Measurements from ENCODE around the gene GLO1.

GLO1 gene

DNA sequence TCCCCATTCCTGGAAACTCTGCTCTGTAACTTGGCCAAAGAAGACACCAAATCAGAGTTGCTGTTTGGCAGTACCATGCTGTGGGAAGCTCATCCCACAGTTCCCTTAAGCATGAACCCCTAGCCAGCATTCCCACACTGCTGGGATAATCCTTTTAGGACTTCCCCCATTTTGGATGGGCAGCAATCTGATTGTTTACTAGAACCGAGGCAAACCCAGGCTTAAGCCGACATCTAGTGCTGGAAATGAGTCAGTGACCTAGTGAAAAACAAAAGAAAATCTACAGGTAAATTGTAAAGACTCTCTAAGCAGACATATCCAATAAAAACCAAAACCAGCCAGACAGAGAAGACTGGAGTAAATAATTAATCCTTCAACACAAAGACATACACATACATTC is 17.4 kb upstream of the GLO1 start:
- TF ChIP-seq GATA3 (IDR thresholded peaks at IDR 0.05; ENCODE audit: low read depth, low read length) (no peak), GATA2 (IDR thresholded peaks at IDR 0.05; ENCODE audit: low read depth, low read length) (no peak)

DNA sequence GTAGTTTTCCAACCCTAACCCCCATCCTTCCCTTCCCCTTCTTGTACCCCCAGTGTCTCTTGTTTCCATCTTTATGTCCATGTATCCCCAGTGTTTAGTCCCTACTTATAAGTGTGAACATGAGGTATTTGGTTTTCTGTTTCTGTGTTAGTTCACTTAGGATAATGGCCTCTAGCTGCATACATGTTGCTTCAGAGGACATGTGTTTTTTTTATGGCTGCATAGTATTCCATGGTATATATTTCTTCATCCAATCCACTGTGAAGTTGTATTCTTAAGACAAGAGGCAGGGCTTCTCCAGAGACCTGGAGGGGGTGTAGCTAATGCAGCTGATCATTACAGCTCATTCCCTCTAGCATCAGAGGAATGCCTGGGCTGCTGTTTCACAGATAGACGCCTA is 16.4 kb upstream of the GLO1 start:
- TF ChIP-seq GATA2 (IDR thresholded peaks at IDR 0.05; ENCODE audit: low read depth, low read length): no peak
- no peak for TF ChIP-seq GATA3 (IDR thresholded peaks at IDR 0.05; ENCODE audit: low read depth, low read length)

DNA sequence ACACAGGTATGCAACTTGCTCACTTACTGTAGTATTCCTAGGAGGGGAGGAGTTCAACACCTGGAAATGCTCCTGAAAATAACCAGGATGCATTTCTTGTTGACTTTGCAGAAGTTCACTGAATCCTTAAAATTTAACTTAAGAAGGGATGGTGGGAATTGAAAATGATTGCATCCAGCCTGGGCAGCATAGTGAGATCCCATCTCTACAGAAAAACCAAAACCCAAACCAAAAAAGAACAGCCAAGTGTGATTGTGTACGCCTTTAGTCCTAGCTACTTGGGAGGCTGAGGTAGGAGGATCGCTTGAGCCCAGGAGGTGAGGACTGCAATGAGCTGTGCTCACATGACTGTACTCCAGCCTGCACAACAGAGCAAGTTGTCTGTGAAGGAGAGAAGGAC is 13.9 kb upstream of the GLO1 start:
- TF ChIP-seq GATA3 (IDR thresholded peaks at IDR 0.05; ENCODE audit: low read depth, low read length): no peak
- no peak for TF ChIP-seq GATA2 (IDR thresholded peaks at IDR 0.05; ENCODE audit: low read depth, low read length)

DNA sequence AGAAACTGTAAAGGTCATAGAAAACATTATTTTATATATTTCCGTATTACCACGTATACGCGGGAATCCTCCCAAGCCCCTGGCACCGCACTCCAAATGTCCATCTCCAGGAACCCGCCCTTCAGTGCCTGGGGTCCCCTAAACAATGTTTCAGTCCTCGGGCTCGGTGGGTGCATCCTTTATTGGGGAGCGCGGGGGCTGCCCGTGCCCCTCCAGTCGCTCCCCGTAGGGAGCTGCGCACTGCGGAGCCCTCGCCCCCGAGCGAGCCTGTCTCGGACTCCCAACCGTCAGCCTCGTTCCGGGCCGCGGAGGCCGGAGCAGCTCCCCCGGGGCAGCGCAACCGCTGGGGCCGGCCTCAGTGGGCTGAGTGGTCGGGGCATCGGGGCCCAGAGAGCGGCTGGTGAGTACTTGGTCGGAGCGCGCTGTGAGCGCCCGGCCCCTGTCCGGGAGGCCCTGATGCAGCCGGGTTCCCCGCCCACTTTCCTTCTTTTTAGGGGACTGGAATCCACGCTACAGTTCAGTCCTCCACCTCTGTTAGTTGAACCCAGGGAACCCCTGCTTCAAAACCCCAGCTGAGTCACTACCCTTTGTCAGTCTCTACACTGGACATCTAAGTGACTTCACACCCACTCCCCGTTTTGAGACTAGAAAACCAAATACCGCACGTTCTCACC is 12.2 kb upstream of the GLO1 start, which contains the start of gene DNAH8:
Gene DNAH8 (plus strand): TSS at position 296 of the 674 bp plus-strand sequence. CDS start 7,499 bp downstream, outside the sequence.
- TF ChIP-seq GATA2 (IDR thresholded peaks at IDR 0.05; ENCODE audit: low read depth, low read length) (no peak), GATA3 (IDR thresholded peaks at IDR 0.05; ENCODE audit: low read depth, low read length) (no peak)

DNA sequence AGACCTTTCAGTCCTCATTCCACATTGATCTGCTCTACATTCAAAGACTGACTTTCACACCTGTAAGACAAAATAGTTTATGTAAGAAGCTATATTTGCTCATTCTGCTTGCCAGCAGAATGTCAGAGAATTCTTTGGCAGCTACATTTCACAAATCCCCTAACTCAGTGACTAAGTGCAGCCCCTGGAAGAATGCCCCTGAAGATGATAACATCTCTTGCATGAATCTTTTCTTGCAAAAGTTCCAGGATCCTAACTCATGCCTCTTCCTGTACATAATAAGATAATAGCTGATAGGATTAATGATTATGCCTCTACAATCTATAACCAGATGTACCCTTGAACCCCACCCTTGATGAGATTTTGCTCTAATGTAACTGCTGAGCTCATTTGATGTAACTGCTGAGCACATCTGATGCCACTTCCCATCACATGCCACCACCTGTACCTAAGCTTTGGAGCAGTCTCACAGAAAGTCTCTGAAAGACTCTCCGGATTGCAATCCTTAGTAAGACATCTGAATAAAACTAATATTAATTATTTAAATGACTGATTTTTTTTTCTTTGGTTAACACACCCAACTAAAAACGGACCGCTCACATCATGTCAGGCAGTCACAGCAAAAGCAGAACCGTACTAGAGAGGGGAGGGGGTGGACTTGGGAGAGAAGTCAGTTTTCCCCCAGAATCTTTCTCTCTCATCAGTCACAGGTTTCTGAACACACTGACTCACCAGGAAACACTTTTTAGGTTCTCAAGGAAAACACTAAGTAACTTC is 11.5 kb upstream of the GLO1 start:
- TF ChIP-seq GATA2 (IDR thresholded peaks at IDR 0.05; ENCODE audit: low read depth, low read length): peak; percentile 48; the same call in 1 of the 2 replicates
- no peak for TF ChIP-seq GATA3 (IDR thresholded peaks at IDR 0.05; ENCODE audit: low read depth, low read length)

DNA sequence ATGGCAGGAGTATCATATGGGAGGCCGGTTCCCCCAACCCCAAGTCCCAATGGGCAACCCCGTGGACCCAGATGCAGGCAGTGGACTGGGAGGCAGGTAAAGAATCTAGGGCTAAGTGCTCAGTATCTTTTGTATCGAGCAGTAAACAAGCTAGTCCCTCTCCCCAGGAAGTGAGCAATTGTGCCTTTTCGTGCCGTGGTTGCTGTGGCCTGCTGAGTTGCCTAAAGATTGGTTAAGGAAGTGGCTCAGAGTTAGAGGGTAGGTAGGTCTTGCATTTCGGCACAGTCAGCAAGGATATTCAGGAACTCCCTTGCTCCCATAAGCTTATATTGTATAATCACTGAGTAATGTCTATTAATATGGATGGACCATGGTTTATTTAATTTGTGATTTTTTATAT is 10.9 kb upstream of the GLO1 start:
- TF ChIP-seq GATA3 (IDR thresholded peaks at IDR 0.05; ENCODE audit: low read depth, low read length) (no peak), GATA2 (IDR thresholded peaks at IDR 0.05; ENCODE audit: low read depth, low read length) (no peak)

DNA sequence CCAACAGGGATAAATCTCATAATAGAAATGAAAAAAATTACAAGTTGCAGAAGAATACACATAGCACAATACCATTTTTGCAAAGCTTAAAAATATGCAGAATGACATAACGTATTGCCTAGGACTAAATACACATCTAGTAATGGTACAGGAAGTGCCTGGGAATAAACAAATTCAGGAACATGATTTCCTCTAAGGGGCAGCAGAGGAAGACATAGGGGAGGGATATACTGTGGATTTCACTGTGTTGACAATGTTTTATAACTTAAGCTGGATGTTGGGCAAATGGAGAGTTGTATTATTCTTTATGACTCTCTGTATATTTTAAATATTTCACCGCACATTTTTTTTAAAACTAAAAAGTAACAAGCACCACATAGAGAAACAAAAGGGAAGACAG is 5.6 kb upstream of the GLO1 start:
- TF ChIP-seq GATA3 (IDR thresholded peaks at IDR 0.05; ENCODE audit: low read depth, low read length) (no peak), GATA2 (IDR thresholded peaks at IDR 0.05; ENCODE audit: low read depth, low read length) (no peak)

DNA sequence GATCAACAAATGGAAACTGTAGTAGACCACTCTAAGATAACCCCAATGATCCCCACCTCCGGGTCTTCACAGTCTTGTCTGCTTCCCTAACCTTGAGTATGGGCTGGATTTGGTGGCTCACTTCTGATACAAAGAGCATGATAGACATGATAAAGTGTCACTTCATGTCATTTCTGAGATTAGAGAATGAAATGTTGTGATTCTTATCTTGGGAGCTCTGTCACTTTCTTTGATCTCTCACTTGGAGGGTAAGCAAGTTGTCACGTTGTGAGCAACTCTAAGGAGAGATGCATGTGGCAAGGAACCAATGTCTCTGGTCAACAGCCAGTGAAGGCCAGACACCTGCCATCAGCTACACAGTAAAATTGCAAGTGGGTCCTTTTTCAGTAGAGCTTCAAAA is 3.0 kb upstream of the GLO1 start:
- TF ChIP-seq GATA2 (IDR thresholded peaks at IDR 0.05; ENCODE audit: low read depth, low read length) (no peak), GATA3 (IDR thresholded peaks at IDR 0.05; ENCODE audit: low read depth, low read length) (no peak)

DNA sequence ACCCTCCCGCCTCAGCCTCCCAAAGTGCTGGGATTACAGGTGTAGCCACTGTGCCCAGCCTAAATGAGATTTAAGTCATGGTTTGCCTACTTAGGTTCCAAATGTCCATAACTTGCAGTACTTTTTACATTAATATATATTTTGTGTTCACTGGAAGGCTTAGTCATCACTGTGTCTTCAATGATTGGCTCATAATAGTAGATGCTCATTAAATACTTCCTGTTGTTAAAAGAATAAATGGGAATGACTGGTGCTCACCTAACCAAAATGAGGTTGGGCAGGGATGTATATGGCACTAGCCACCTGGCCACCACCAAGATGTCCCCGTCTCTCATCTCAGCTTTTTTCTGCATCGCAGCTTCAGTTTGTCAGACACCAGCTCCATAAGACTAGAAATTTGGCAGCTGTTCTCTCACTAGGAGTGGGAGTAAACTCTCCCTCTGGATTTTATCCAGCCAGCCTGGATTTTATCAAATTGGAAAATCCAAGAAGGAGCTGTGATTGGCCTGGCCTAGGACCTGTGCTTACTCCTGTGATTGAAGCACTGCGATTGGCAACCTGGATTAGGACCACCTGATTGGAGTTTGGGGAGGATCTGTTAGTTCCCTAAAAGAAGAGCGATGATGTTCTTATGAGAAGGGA is 1.1 kb upstream of the GLO1 start:
- TF ChIP-seq GATA3 (IDR thresholded peaks at IDR 0.05; ENCODE audit: low read depth, low read length) (no peak), GATA2 (IDR thresholded peaks at IDR 0.05; ENCODE audit: low read depth, low read length) (no peak)

- no peak for TF ChIP-seq GATA3 (IDR thresholded peaks at IDR 0.05; ENCODE audit: low read depth, low read length)
- no peak for TF ChIP-seq GATA2 (IDR thresholded peaks at IDR 0.05; ENCODE audit: low read depth, low read length)
Measured at GRCh38 chr6:38701551-38701950, 1.4 kb downstream of the GLO1 start.

DNA sequence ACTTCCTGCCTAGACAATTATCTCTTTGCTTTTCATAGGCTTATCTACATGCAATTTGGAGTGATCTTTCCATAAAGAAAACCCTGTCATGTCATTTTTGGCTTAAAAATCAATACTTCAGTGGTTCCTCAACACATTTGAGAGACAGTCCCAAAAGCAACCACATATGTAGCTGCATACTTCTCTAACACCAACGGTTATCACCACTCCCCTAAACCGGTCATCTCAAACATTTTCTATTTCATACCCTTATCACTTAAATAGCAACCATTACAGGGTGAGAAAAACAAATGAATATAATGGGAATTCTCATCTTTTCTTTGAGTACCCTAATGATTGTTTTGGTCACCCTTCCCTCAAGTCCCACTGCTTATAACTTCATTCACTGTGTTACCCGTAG is 5.1 kb downstream of the GLO1 start:
- TF ChIP-seq GATA3 (IDR thresholded peaks at IDR 0.05; ENCODE audit: low read depth, low read length) (no peak), GATA2 (IDR thresholded peaks at IDR 0.05; ENCODE audit: low read depth, low read length) (no peak)

DNA sequence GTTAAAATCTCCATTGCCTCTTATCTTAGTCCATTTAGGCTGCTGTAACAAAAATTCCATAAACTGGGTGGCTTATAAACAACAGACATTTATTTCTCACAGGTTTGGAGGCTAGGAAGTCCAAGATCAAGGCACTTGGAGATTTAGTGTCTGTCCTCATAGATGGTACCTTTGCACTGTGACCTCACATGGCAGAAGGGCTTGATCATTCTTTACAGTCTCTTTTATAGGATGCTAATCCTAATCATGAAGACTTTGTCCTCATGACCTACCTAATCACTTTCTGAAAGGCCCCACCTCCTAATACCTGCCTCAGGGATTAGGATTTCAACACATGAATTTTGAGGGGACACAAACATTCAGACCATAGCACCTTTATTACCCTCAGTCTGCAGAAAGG is 6.6 kb downstream of the GLO1 start:
- TF ChIP-seq GATA2 (IDR thresholded peaks at IDR 0.05; ENCODE audit: low read depth, low read length) (no peak), GATA3 (IDR thresholded peaks at IDR 0.05; ENCODE audit: low read depth, low read length) (no peak)

GRCh38 chr6:38695933-38696332 is 7.0 kb downstream of the GLO1 start:
- TF ChIP-seq GATA2 (IDR thresholded peaks at IDR 0.05; ENCODE audit: low read depth, low read length): no peak
- TF ChIP-seq GATA3 (IDR thresholded peaks at IDR 0.05; ENCODE audit: low read depth, low read length): no peak

- TF ChIP-seq GATA3 (IDR thresholded peaks at IDR 0.05; ENCODE audit: low read depth, low read length) (no peak), GATA2 (IDR thresholded peaks at IDR 0.05; ENCODE audit: low read depth, low read length) (no peak)
Measured at GRCh38 chr6:38695227-38695900, 7.6 kb downstream of the GLO1 start.

All from SH-SY5Y (cell line).